ENCODE results near the gene RAPGEF6.

DNA sequence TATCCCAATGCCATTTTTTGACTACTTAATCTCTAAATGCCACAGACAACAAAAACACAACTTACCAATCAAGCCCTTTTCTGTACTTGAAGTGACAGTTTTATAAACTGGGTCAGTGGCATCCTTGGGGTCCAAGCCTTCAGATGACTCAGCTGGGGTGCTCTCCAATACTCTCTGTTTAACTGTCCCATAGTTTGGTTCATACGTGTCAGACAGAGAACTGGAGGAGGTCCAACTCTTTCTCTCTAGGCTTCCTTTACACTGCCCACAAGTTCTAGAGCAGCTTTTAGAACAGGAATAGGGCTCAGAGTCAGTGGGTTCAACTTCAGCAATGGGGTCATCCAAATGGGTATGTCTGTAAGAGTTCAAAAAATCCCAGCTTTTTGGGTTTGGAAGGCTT, 204.2 kb downstream of the RAPGEF6 start:
- TF ChIP-seq, protein P1, sequence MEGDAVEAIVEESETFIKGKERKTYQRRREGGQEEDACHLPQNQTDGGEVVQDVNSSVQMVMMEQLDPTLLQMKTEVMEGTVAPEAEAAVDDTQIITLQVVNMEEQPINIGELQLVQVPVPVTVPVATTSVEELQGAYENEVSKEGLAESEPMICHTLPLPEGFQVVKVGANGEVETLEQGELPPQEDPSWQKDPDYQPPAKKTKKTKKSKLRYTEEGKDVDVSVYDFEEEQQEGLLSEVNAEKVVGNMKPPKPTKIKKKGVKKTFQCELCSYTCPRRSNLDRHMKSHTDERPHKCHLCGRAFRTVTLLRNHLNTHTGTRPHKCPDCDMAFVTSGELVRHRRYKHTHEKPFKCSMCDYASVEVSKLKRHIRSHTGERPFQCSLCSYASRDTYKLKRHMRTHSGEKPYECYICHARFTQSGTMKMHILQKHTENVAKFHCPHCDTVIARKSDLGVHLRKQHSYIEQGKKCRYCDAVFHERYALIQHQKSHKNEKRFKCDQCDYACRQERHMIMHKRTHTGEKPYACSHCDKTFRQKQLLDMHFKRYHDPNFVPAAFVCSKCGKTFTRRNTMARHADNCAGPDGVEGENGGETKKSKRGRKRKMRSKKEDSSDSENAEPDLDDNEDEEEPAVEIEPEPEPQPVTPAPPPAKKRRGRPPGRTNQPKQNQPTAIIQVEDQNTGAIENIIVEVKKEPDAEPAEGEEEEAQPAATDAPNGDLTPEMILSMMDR (IDR thresholded peaks at IDR 0.05; ENCODE audit: insufficient read depth, low read length): no peak
- TF ChIP-seq POLR2AphosphoS5 (IDR thresholded peaks at IDR 0.05; ENCODE audit: low read depth): no peak
